SHP77 (cell line): Measurements from ENCODE around the gene MAOA.

Experiments used
- DNase-seq, 2 experiments: peaks; one replicate each; lab custom pipeline; 2025; lab: John Stamatoyannopoulos, UW

The MAOA gene

GRCh38 chrX:43758044-43758443 lies 101.9 kb downstream of the MAOA start:
- DNase-seq, result no peak

DNA sequence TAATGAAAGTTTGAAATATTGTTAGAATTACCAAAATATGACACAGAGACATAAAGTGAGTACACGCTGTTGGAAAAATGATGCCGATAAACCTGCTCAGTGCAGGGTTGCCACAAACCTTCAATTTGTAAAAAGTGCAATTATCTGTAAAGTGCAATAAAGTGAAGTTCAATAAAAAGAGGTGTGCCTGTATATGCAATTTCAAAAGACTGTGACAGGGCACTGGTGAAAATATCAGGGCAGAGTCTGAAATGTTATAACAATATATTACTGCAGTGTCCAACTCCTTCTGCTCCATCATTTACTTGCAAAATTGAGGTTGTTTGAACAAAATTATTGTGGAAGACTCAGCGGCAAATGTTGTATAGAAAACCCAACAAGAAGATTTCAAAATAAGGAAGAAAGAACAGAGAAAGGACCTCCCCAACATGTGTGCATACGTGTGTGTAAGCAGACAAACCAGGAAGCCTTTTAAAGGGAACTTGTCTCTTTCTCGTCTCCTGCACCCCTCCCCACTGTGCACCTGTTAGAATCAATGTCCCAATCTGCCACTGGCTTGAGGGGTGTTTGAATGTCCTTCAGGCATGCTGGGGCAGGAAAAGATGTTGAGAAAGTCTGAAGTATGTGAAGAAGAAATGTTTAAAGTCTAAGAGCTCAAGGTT lies 130.0 kb downstream of the MAOA start:
- no peak for DNase-seq
